Measurements from ENCODE around the gene MYBPC1.

Gene MYBPC1

GRCh38 chr12:101686176-101686575 lies 91.4 kb downstream of the MYBPC1 start:
- no peaks in the 10 kb centered on the region for H3K9me3 ChIP-seq (ENCODE audit: control insufficient read depth, low read length)
- H3K27me3 ChIP-seq (replicated peaks; ENCODE audit: control insufficient read depth, insufficient read depth, low read length, poor library complexity, severe bottlenecking) = no peaks in the 10 kb centered on the region
- no peak for DNase-seq
- no peak overlapping the region for H3K27ac ChIP-seq (ENCODE audit: insufficient read depth, low read length, poor library complexity, severe bottlenecking)
- no peaks in the 10 kb centered on the region for H3K4me1 ChIP-seq (ENCODE audit: control insufficient read depth, insufficient read depth, low read length, poor library complexity, severe bottlenecking)
- no peak overlapping the region for H3K4me3 ChIP-seq (ENCODE audit: insufficient read depth, low read depth, low read length, poor library complexity, severe bottlenecking)
- H3K36me3 ChIP-seq (ENCODE audit: control insufficient read depth, insufficient read depth, low read length) = no peaks in the 10 kb centered on the region

- DNase-seq = no peak
- H3K4me1 ChIP-seq (ENCODE audit: control insufficient read depth, insufficient read depth, low read length, poor library complexity, severe bottlenecking) = no peaks in the 10 kb centered on the region
- no peaks in the 10 kb centered on the region for H3K9me3 ChIP-seq (ENCODE audit: control insufficient read depth, low read length)
- no peak overlapping the region for H3K4me3 ChIP-seq (ENCODE audit: insufficient read depth, low read depth, low read length, poor library complexity, severe bottlenecking)
- H3K27me3 ChIP-seq (replicated peaks; ENCODE audit: control insufficient read depth, insufficient read depth, low read length, poor library complexity, severe bottlenecking) = no peaks in the 10 kb centered on the region
- no peak overlapping the region for H3K27ac ChIP-seq (ENCODE audit: insufficient read depth, low read length, poor library complexity, severe bottlenecking)
- H3K36me3 ChIP-seq (ENCODE audit: control insufficient read depth, insufficient read depth, low read length) = no peaks in the 10 kb centered on the region
Observed at GRCh38 chr12:101690544-101691098, 95.8 kb downstream of the MYBPC1 start.

DNA sequence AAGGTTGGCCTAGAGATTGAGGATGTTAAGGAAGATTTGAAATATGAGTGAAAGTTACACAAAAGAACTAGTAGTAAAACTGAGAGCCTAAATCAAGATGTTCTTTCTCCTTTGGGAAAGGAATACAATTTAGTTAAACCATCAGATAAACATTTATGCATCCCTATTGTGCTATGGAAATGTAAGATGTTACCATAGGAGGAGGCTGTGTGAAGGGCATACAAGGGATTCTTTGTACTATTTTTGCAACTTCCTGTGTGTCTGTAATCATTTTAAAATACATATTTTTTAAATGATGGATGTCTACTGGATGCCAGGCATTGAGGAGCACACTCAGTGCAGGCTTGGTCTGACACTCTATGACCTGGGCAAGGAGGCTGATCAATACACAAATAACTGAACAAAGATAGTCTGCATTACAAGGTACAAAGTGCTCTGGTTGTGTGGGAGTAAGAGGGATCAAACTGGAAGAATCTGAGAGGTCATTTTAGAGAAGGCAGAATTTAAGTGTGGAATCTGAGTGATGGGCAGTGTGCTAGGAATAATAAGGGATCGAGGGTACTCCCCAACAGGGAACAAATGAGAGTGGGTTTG lies 96.8 kb downstream of the MYBPC1 start:
- H3K4me3 ChIP-seq (ENCODE audit: insufficient read depth, low read depth, low read length, poor library complexity, severe bottlenecking) = no peak overlapping the region
- no peaks in the 10 kb centered on the region for H3K27me3 ChIP-seq (replicated peaks; ENCODE audit: control insufficient read depth, insufficient read depth, low read length, poor library complexity, severe bottlenecking)
- H3K36me3 ChIP-seq (ENCODE audit: control insufficient read depth, insufficient read depth, low read length) = no peaks in the 10 kb centered on the region
- no peaks in the 10 kb centered on the region for H3K4me1 ChIP-seq (ENCODE audit: control insufficient read depth, insufficient read depth, low read length, poor library complexity, severe bottlenecking)
- H3K27ac ChIP-seq (ENCODE audit: insufficient read depth, low read length, poor library complexity, severe bottlenecking) = no peak overlapping the region
- H3K9me3 ChIP-seq (ENCODE audit: control insufficient read depth, low read length) = no peaks in the 10 kb centered on the region
- DNase-seq = no peak

DNA sequence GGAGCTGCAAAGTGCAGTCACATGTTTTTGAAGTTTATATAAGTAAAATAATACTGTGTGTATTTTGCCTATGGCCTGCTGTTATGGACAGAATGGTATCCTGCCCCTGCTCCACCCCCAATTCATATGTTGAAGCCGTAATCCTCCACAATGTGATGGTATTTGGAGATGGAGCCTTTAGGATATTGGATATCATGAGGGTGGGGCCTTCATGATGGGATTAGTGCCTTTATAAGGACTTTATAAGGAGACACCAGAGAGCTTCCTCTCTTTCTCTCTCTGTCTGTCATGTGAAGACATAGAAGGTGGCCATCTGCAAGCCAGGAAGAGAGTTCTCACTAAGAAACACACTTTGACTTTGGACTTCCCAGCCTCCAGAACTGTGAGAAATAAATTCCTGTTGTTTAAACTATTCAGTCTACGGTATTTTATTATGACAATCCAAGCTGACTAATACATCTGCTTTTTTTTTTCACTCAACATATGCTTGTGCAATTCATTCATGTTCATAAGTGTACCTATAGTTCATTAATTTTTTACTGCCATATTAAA lies 99.6 kb downstream of the MYBPC1 start:
- no peaks in the 10 kb centered on the region for H3K36me3 ChIP-seq (ENCODE audit: control insufficient read depth, insufficient read depth, low read length)
- H3K4me1 ChIP-seq (ENCODE audit: control insufficient read depth, insufficient read depth, low read length, poor library complexity, severe bottlenecking) = no peaks in the 10 kb centered on the region
- H3K27ac ChIP-seq (ENCODE audit: insufficient read depth, low read length, poor library complexity, severe bottlenecking) = no peak overlapping the region
- no peak overlapping the region for H3K4me3 ChIP-seq (ENCODE audit: insufficient read depth, low read depth, low read length, poor library complexity, severe bottlenecking)
- DNase-seq = no peak
- H3K9me3 ChIP-seq (ENCODE audit: control insufficient read depth, low read length) = no peaks in the 10 kb centered on the region
- H3K27me3 ChIP-seq (replicated peaks; ENCODE audit: control insufficient read depth, insufficient read depth, low read length, poor library complexity, severe bottlenecking) = no peaks in the 10 kb centered on the region

- H3K9me3 ChIP-seq (ENCODE audit: control insufficient read depth, low read length) = no peaks in the 10 kb centered on the region
- no peaks in the 10 kb centered on the region for H3K4me1 ChIP-seq (ENCODE audit: control insufficient read depth, insufficient read depth, low read length, poor library complexity, severe bottlenecking)
- no peak overlapping the region for H3K4me3 ChIP-seq (ENCODE audit: insufficient read depth, low read depth, low read length, poor library complexity, severe bottlenecking)
- H3K27ac ChIP-seq (ENCODE audit: insufficient read depth, low read length, poor library complexity, severe bottlenecking) = no peak overlapping the region
- DNase-seq = no peak
- no peaks in the 10 kb centered on the region for H3K36me3 ChIP-seq (ENCODE audit: control insufficient read depth, insufficient read depth, low read length)
- no peaks in the 10 kb centered on the region for H3K27me3 ChIP-seq (replicated peaks; ENCODE audit: control insufficient read depth, insufficient read depth, low read length, poor library complexity, severe bottlenecking)
Observed at GRCh38 chr12:101694986-101695385, 100.2 kb downstream of the MYBPC1 start.

DNA sequence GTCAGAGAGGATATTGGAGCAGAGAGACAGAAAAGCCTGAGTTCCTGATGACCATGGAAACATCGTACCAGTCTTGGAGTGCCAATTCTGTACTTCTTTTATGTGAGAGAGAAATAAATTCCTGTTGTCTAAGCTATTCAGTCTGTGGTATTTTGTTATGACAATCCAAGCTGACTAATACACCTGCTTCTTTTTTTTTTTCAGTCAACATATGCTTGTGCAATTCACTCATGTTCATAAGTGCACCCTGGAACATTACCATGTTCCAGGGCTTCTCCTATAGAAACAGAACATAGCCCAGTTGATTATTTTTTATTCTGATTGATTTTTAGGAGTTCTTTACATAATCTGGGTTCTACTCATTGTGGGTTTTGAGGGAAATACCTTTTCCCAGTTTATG lies 100.9 kb downstream of the MYBPC1 start:
- Histone ChIP-seq H3K4me3 (ENCODE audit: insufficient read depth, low read depth, low read length, poor library complexity, severe bottlenecking) (no peak overlapping the region), H3K4me1 (ENCODE audit: control insufficient read depth, insufficient read depth, low read length, poor library complexity, severe bottlenecking) (no peaks in the 10 kb centered on the region), H3K27me3 (replicated peaks; ENCODE audit: control insufficient read depth, insufficient read depth, low read length, poor library complexity, severe bottlenecking) (no peaks in the 10 kb centered on the region), H3K27ac (ENCODE audit: insufficient read depth, low read length, poor library complexity, severe bottlenecking) (no peak overlapping the region), H3K36me3 (ENCODE audit: control insufficient read depth, insufficient read depth, low read length) (no peaks in the 10 kb centered on the region), H3K9me3 (ENCODE audit: control insufficient read depth, low read length) (no peaks in the 10 kb centered on the region)
- no peak for DNase-seq

DNA sequence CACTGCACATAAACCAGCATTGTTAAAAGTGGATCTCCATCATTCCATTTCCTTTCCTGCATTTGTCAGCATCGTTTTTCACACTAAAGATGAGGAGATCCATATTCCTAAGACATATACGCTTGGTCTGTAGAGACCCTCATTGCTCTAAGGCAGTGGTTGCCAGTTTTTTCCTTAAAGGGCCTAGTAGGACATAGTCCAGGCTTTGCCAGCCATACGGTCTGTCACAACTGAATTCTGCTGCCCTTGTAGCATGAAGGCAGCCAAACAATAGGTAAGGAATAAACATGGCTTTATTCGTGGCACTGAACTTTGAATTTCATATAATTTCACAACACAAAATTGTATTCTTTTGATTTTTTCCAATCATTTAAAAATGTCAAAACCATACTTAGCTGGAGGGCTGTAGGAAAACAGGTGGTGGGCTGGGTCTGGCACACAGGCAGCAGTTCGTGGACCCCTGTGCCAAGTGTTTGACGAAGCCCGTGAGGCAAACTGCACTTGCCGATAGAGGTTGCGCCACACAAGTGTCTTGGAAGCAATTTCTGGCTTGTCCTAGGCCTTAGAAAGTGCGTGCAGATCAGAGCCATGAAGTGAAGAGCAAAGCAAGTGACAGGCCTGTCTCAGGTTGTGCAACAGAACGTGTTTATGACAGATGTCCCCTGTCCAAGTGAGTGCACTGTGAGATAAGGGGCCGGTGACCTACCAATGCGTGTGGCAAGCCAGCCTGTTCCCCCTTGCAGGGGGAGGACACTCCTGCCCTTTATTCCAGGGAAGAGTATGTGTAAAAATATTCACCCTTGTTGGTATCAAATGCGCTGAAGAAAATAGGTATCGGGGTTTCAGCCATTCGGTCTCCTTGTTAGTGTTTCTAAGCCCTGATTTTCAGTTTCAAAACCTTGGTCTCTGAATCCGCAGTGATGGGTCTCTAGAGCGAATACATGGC lies 101.8 kb downstream of the MYBPC1 start:
- Histone ChIP-seq H3K4me1 (ENCODE audit: control insufficient read depth, insufficient read depth, low read length, poor library complexity, severe bottlenecking) (no peaks in the 10 kb centered on the region), H3K9me3 (ENCODE audit: control insufficient read depth, low read length) (no peaks in the 10 kb centered on the region), H3K27me3 (replicated peaks; ENCODE audit: control insufficient read depth, insufficient read depth, low read length, poor library complexity, severe bottlenecking) (no peaks in the 10 kb centered on the region), H3K27ac (ENCODE audit: insufficient read depth, low read length, poor library complexity, severe bottlenecking) (peak overlapping the region; percentile 36), H3K4me3 (ENCODE audit: insufficient read depth, low read depth, low read length, poor library complexity, severe bottlenecking) (peak overlapping the region; percentile 91), H3K36me3 (ENCODE audit: control insufficient read depth, insufficient read depth, low read length) (no peaks in the 10 kb centered on the region)
- no peak for DNase-seq

DNA sequence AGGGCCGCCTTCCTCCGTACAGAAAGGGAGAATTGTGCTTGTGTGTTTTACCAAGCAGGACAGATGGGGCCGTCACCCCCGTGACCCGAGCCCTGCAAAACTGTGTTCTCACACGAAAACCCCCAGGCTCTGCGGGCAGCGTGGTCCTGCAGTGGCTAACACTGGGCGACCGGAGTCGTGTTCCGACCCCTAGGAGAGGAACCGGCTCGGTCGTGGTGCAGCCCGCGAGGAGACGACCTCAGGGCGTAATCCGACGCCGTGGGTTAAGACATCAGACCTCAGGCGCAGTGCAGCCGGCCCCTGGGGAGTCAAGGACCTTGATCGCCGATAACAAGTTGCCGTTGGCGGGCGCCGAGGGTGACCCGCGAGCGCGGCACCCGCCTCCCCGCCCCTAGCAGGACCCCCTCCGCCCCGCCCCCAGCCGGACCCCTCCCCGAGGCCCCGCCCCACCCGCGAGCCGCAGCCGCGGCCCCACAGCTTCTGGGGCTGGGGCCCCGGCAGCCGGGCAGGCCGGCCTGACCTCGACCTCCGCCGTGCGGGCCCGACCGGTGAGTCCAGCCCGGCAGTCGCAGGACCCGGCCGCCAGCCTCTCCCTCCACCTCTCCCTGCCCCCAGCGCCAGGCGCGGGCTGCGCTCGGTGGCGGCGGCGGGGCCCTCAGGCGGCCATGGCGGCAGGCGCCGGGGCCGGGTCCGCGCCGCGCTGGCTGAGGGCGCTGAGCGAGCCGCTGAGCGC lies 102.6 kb downstream of the MYBPC1 start, which contains the start of gene CHPT1:
CHPT1 (plus strand) TSS at position 444 of the 733 bp plus-strand sequence; CDS start at position 666, 222 bp downstream.
- no peaks in the 10 kb centered on the region for H3K27me3 ChIP-seq (replicated peaks; ENCODE audit: control insufficient read depth, insufficient read depth, low read length, poor library complexity, severe bottlenecking)
- peak within 1 kb of the TSS; percentile 91 for H3K4me3 ChIP-seq (ENCODE audit: insufficient read depth, low read depth, low read length, poor library complexity, severe bottlenecking)
- no peaks in the 10 kb centered on the region for H3K9me3 ChIP-seq (ENCODE audit: control insufficient read depth, low read length)
- DNase-seq = peak; percentile 8 to 45 (median 37)
- no peaks in the 10 kb centered on the region for H3K36me3 ChIP-seq (ENCODE audit: control insufficient read depth, insufficient read depth, low read length)
- H3K4me1 ChIP-seq (ENCODE audit: control insufficient read depth, insufficient read depth, low read length, poor library complexity, severe bottlenecking) = no peaks in the 10 kb centered on the region
- H3K27ac ChIP-seq (ENCODE audit: insufficient read depth, low read length, poor library complexity, severe bottlenecking) = peak within 1 kb of the TSS; percentile 45

DNA sequence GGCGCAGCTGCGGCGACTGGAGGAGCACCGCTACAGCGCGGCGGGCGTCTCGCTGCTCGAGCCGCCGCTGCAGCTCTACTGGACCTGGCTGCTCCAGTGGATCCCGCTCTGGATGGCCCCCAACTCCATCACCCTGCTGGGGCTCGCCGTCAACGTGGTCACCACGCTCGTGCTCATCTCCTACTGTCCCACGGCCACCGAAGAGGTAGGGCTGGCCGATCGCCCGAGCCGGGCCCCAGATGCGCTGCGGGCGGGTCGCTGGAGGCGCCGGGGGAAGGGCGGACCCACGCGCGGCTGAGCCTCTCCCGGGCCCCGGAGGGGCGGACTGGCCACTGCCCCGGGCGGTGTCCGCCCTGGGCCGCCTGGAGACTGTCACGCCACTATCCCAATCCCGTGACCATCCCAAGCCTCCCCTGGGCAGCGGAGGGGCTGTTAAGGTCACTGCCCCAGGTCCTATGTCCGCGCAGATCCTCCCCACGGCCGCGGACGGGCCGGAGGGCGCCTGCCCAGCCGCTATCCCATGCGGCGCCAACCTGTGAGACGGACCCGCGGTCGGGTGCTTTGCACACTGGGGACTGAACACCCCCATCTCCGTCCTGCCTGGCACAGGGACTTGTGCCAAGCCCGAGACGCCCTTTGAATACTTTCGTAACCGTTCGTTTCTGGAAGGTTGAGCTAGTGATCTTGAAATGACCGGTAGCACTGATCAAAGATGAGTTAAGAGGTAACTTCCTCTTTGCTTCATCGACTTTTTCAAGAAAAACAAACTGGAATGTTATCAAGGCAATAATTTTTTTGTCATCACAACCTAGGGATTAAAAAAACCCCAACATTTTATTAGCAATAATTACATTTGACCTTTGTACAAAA lies 103.4 kb downstream of the MYBPC1 start:
- Histone ChIP-seq H3K9me3 (ENCODE audit: control insufficient read depth, low read length) (no peaks in the 10 kb centered on the region), H3K27me3 (replicated peaks; ENCODE audit: control insufficient read depth, insufficient read depth, low read length, poor library complexity, severe bottlenecking) (no peaks in the 10 kb centered on the region), H3K36me3 (ENCODE audit: control insufficient read depth, insufficient read depth, low read length) (no peaks in the 10 kb centered on the region), H3K4me3 (ENCODE audit: insufficient read depth, low read depth, low read length, poor library complexity, severe bottlenecking) (peak overlapping the region; percentile 91), H3K27ac (ENCODE audit: insufficient read depth, low read length, poor library complexity, severe bottlenecking) (peak overlapping the region; percentile 45), H3K4me1 (ENCODE audit: control insufficient read depth, insufficient read depth, low read length, poor library complexity, severe bottlenecking) (no peaks in the 10 kb centered on the region)
- no peak for DNase-seq

Data from effector memory CD4-positive, alpha-beta T cell (primary cell).